GM19351 (cell line): Measurements from ENCODE around the gene AHCYL2.
A peak's percentile ranks its signal among the peaks of the same experiment; 100 is the strongest.
"Not testable (repeated sequence)": the region's sequence is repeated elsewhere in the genome, so short reads cannot be mapped to it uniquely, and the experiment has no call there.

ENCODE experiments used
- ATAC-seq: cut with Tn5 transposase; IDR thresholded peaks from one replicate; pipeline ENCODE4 v1.9.1; 2021; ENCODE audit warnings: mild to moderate bottlenecking, moderate library complexity; ENCODE audit not compliant: unreplicated experiment

The AHCYL2 gene

GRCh38 chr7:129412501-129412900 is 187.7 kb downstream of the AHCYL2 start:
- ATAC-seq = no peak

GRCh38 chr7:129417073-129417472 is 192.2 kb downstream of the AHCYL2 start:
- ATAC-seq = no peak

GRCh38 chr7:129421717-129422250 is 197.0 kb downstream of the AHCYL2 start:
- ATAC-seq = no peak

- no peak for ATAC-seq
Measured at GRCh38 chr7:129422727-129423126, 197.9 kb downstream of the AHCYL2 start.

GRCh38 chr7:129423700-129424410 is 199.0 kb downstream of the AHCYL2 start:
- ATAC-seq = no peak

GRCh38 chr7:129426482-129426881 is 201.7 kb downstream of the AHCYL2 start:
- ATAC-seq = no peak

- no peak for ATAC-seq
Measured at GRCh38 chr7:129427526-129428045, 202.8 kb downstream of the AHCYL2 start.

GRCh38 chr7:129431911-129432643 is 207.2 kb downstream of the AHCYL2 start:
- ATAC-seq = no peak

GRCh38 chr7:129433847-129434674 is 209.2 kb downstream of the AHCYL2 start, which contains the start of gene STRIP2:
STRIP2 (plus strand) TSS chr7:129434432; CDS start chr7:129434473, 41 bp downstream.
- peak; percentile 95 for ATAC-seq

- no peak for ATAC-seq
Measured at GRCh38 chr7:129434675-129435318, 210.0 kb downstream of the AHCYL2 start.

GRCh38 chr7:129435414-129435829 is 210.6 kb downstream of the AHCYL2 start:
- ATAC-seq = no peak

- no peak for ATAC-seq
Measured at GRCh38 chr7:129436335-129436923, 211.6 kb downstream of the AHCYL2 start.

- ATAC-seq = no peak
Measured at GRCh38 chr7:129437190-129437589, 212.4 kb downstream of the AHCYL2 start.

- no peak for ATAC-seq
Measured at GRCh38 chr7:129438281-129438838, 213.5 kb downstream of the AHCYL2 start.

- ATAC-seq = no peak
Measured at GRCh38 chr7:129438839-129439651, 214.2 kb downstream of the AHCYL2 start.

GRCh38 chr7:129439963-129440625 is 215.3 kb downstream of the AHCYL2 start:
- ATAC-seq = no peak

GRCh38 chr7:129443612-129444011 is 218.8 kb downstream of the AHCYL2 start:
- no peak for ATAC-seq

GRCh38 chr7:129444776-129445175 is 219.9 kb downstream of the AHCYL2 start:
- not testable (repeated sequence) for ATAC-seq
